Stomach (tissue), 9 donors: ENCODE data around the gene ZMAT3. TPM values are rescaled to one million over a fixed set of nuclear protein-coding genes. Genes with fewer than 3 reads are reported as not detected.
A peak's percentile ranks its signal among the peaks of the same experiment; 100 is the strongest.

ENCODE experiments used
- DNase-seq, 2 donors: peaks; one replicate each; pipeline versions ENCODE4 v3.0.0 to v3.0.0-alpha.2; 2013 to 2019
- H3K27ac ChIP-seq, 5 donors: fragments of 200-600 bp in 4 of 5; sonication (generic) in 4 of 5; one replicate each; pipeline ENCODE4 v1.5.1; 2013 to 2019; ENCODE audit warnings: mild to moderate bottlenecking in 1 of 5, moderate library complexity in 1 of 5
- H3K27me3 ChIP-seq, 3 donors: fragments of 200-600 bp; sonication (generic); one replicate each; pipeline ENCODE4 v1.5.1; 2017 to 2019; ENCODE audit warnings: mixed run types in 1 of 3
- H3K36me3 ChIP-seq, 4 donors: fragments of 200-600 bp; sonication (generic); 1 replicate in 3 of 4; 2 replicates in 1 of 4; pipeline ENCODE4 v1.5.1; 2016 to 2019
- H3K4me1 ChIP-seq, 4 donors: fragments of 200-600 bp; sonication (generic); one replicate each; pipeline ENCODE4 v1.5.1; 2016 to 2019
- H3K4me3 ChIP-seq, 4 donors: fragments of 200-600 bp; sonication (generic) in 3 of 4; one replicate each; pipeline ENCODE4 v1.5.1; 2016 to 2019; ENCODE audit warnings: mild to moderate bottlenecking in 1 of 4
- H3K9me3 ChIP-seq, 4 donors: fragments of 200-600 bp; sonication (generic); one replicate each; pipeline ENCODE4 v1.5.1; 2016 to 2019
- EP300 ChIP-seq: sonication (generic); formaldehyde crosslinking; IDR thresholded peaks from one replicate; pipeline ENCODE4 v1.6.1; 2017; ENCODE audit warnings: antibody characterized with exemption
- POLR2A ChIP-seq, 4 donors: fragments of 450-650 bp; IDR thresholded peaks; one replicate each; pipeline ENCODE4 v1.6.1; 2016; ENCODE audit warnings: antibody characterized with exemption in 4 of 4, control low read depth in 2 of 4, mild to moderate bottlenecking in 1 of 4, moderate library complexity in 1 of 4
- POLR2AphosphoS5 ChIP-seq, 3 donors: sonication (generic); formaldehyde crosslinking; IDR thresholded peaks; one replicate each; pipeline ENCODE4 v1.6.1; 2016; ENCODE audit warnings: antibody characterized with exemption in 3 of 3
- WGBS, 5 donors: extraction: QIAGEN DNeasy Blood & Tissue Kit in 3 of 5; methylation state at CpG; one replicate each; pipeline versions ENCODE4 v1.1.5 to v1.1.7; 2013 to 2018; 5-methylcytosine and 5-hydroxymethylcytosine counted together
- intact Hi-C: fragments of 100-400 bp; cut with DNase I; formaldehyde crosslinking; loops from one replicate; pipeline ENCODE4 v1.15.1; 2023; ENCODE audit warnings: low total_unique reads
- polyA plus RNA-seq, 3 donors: library from polyadenylated mRNA; stranded (reverse); fragments of 200-250 nt; gene quantifications; one replicate each; pipeline ENCODE4 v1.2.3, GENCODE V29; 2013
- total RNA-seq, 5 donors: library from RNA; depleted of rRNA; stranded (reverse); fragments of >200 nt; gene quantifications; one replicate each; pipeline versions ENCODE4 v1.1.0 to v1.2.3, GENCODE V29; 2014 to 2016
- TF ChIP-seq, protein P1 (sequence below), 7 experiments: fragments of 450-650 bp in 4 of 7; fragments of 200-600 bp in 3 of 7; sonication (generic) in 3 of 7; IDR thresholded peaks; one replicate each; pipeline ENCODE4 v1.5.1; 2016 to 2019; ENCODE audit warnings: antibody characterized with exemption in 7 of 7, control low read depth in 2 of 7, mild to moderate bottlenecking in 1 of 7
- donor health status: healthy with polysubstance abuse.
- donor health status: Bipolar disorder and iron deficiency.
- donor health status: healthy.

The ZMAT3 gene
- total and polyA plus RNA-seq, 8 donors, result 1.4 to 19.8 (median 6.5) TPM

DNA sequence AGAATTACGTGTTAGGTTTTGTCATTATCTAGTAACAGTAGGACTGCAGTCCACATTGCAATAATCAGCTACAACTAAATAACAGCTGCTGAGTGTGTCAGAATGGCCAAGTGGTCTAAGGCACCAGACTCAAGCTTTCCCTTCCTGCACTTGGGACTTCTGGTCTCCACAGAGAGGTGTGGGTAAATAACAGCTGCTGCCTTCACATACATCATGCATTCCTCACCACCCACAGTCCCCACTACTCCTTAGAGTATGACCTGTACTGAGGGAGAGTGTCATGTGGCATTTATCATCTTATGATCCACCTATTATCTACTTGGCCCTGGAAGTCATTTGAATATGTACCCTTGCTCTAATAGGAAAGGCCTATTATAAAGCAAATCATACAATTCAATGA lies 22.2 kb upstream of the ZMAT3 start:
- Histone ChIP-seq H3K9me3 (no peaks in the 10 kb centered on the region), H3K36me3 (no peaks in the 10 kb centered on the region), H3K27me3 (no peaks in the 10 kb centered on the region), H3K27ac (no peak overlapping the region), H3K4me3 (no peak overlapping the region), H3K4me1 (no peaks in the 10 kb centered on the region)
- TF ChIP-seq EP300, result no peak
- no peak for TF ChIP-seq POLR2AphosphoS5 (IDR thresholded peaks at IDR 0.05)
- TF ChIP-seq, protein P1, sequence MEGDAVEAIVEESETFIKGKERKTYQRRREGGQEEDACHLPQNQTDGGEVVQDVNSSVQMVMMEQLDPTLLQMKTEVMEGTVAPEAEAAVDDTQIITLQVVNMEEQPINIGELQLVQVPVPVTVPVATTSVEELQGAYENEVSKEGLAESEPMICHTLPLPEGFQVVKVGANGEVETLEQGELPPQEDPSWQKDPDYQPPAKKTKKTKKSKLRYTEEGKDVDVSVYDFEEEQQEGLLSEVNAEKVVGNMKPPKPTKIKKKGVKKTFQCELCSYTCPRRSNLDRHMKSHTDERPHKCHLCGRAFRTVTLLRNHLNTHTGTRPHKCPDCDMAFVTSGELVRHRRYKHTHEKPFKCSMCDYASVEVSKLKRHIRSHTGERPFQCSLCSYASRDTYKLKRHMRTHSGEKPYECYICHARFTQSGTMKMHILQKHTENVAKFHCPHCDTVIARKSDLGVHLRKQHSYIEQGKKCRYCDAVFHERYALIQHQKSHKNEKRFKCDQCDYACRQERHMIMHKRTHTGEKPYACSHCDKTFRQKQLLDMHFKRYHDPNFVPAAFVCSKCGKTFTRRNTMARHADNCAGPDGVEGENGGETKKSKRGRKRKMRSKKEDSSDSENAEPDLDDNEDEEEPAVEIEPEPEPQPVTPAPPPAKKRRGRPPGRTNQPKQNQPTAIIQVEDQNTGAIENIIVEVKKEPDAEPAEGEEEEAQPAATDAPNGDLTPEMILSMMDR (IDR thresholded peaks at IDR 0.05), result no peak
- no peak for TF ChIP-seq POLR2A (IDR thresholded peaks at IDR 0.05)
- intact Hi-C loops, result no loop called here
- DNase-seq, result peak in 1 of 2 donors; percentile 6
- WGBS, 5 donors, result 88 to 95% (median 92%) methylated on average over 1 of the region's 1 CpG

DNA sequence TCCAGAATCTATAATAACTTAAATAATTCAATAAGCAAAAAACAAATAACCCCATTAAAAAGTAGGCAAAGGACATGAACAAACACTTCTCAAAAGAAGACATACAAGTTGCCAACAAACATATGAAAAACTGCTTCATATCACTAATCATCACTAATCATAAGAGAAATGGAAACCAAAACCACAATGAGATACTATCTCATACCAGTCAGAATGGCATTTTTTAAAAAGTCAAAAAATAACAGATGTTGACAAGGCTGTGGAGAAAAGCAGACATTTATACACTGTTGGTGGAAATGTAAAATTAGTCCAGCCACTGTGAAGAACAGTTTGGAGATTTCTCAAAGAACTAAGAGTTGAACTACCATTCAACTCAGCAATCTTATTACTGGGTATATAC lies 19.5 kb upstream of the ZMAT3 start:
- H3K9me3 ChIP-seq, result no peaks in the 10 kb centered on the region
- no peaks in the 10 kb centered on the region for H3K36me3 ChIP-seq
- H3K4me3 ChIP-seq, result no peak overlapping the region
- H3K27ac ChIP-seq, result no peak overlapping the region
- no peaks in the 10 kb centered on the region for H3K27me3 ChIP-seq
- intact Hi-C loops, result no loop called here
- TF ChIP-seq, protein P1 (IDR thresholded peaks at IDR 0.05), result no peak
- no peak for TF ChIP-seq EP300
- TF ChIP-seq POLR2A (IDR thresholded peaks at IDR 0.05), result no peak
- no peak for TF ChIP-seq POLR2AphosphoS5 (IDR thresholded peaks at IDR 0.05)
- no peaks in the 10 kb centered on the region for H3K4me1 ChIP-seq
- DNase-seq, result no peak

GRCh38 chr3:179088306-179088705 lies 16.7 kb upstream of the ZMAT3 start:
- Histone ChIP-seq H3K4me1 (no peaks in the 10 kb centered on the region), H3K27ac (no peak overlapping the region), H3K36me3 (no peaks in the 10 kb centered on the region), H3K4me3 (no peak overlapping the region), H3K27me3 (no peaks in the 10 kb centered on the region), H3K9me3 (no peaks in the 10 kb centered on the region)
- 25 to 42% (median 33%) methylated on average over 2 of the region's 2 CpGs for WGBS, 5 donors
- no peak for DNase-seq
- intact Hi-C loops, result no loop called here
- TF ChIP-seq, protein P1 (IDR thresholded peaks at IDR 0.05), result no peak
- no peak for TF ChIP-seq POLR2A (IDR thresholded peaks at IDR 0.05)
- no peak for TF ChIP-seq POLR2AphosphoS5 (IDR thresholded peaks at IDR 0.05)
- TF ChIP-seq EP300, result no peak

DNA sequence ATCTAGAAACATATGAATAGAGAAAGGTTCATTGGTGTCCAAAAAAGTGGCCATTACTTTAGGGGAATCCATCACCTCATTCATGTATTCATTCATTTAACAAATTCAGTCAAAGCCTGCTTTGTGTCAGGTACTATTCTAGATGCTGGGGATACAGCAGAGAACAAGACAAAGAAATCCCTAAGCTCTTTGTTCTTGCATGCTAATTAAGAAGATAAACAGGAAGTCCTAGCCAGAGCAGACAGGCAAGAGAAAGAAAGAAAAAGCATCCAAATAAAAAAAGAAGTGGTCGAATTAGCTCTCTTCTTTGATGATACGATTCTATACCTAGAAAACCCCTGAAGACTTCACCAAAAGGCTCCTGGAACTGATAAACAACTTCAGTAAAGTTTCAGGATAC lies 12.4 kb upstream of the ZMAT3 start:
- 45 to 57% (median 53%) methylated on average over 2 of the region's 2 CpGs for WGBS, 5 donors
- DNase-seq, result no peak
- H3K4me1 ChIP-seq, result no peaks in the 10 kb centered on the region
- H3K27ac ChIP-seq, result no peak overlapping the region
- no peak for TF ChIP-seq POLR2AphosphoS5 (IDR thresholded peaks at IDR 0.05)
- TF ChIP-seq EP300, result no peak
- TF ChIP-seq, protein P1 (IDR thresholded peaks at IDR 0.05), result no peak
- no peak for TF ChIP-seq POLR2A (IDR thresholded peaks at IDR 0.05)
- H3K4me3 ChIP-seq, result no peak overlapping the region
- intact Hi-C loops, result no loop called here
- no peaks in the 10 kb centered on the region for H3K27me3 ChIP-seq
- H3K9me3 ChIP-seq, result no peaks in the 10 kb centered on the region
- H3K36me3 ChIP-seq, result no peaks in the 10 kb centered on the region
